Stimulated activated naive CD4-positive, alpha-beta T cell (primary cell): Measurements from ENCODE around the gene C6orf89.

ENCODE experiments used
- DNase-seq, 6 experiments: peaks; one replicate each; lab custom pipeline; 2025; lab: John Stamatoyannopoulos, UW

C6orf89 gene

GRCh38 chr6:36885461-36886401 lies at the start of gene C6orf89:
Gene C6orf89, plus strand, starts transcription at chr6:36885952. Its CDS starts 13,493 bp downstream, at chr6:36899445.
- peak; percentile 92 to 98 (median 96) for DNase-seq

GRCh38 chr6:36836111-36837021 lies 49.4 kb upstream of the C6orf89 start:
- no peak for DNase-seq

GRCh38 chr6:36837022-36837339 lies 48.8 kb upstream of the C6orf89 start:
- DNase-seq, result no peak

- DNase-seq, result no peak
Measured at GRCh38 chr6:36837686-36838085, 48.1 kb upstream of the C6orf89 start.

GRCh38 chr6:36838896-36839748 lies 46.6 kb upstream of the C6orf89 start, which contains the start of gene CPNE5:
Gene CPNE5, minus strand, starts transcription at chr6:36839444. Its CDS starts 67 bp downstream, at chr6:36839377.
- DNase-seq, result no peak

GRCh38 chr6:36839749-36840431 lies 45.9 kb upstream of the C6orf89 start:
- peak in 5 of 6 experiments; percentile 23 to 46 (median 26) for DNase-seq

- peak in 2 of 6 experiments; percentile 21 to 24 for DNase-seq
Measured at GRCh38 chr6:36840432-36841403, 45.0 kb upstream of the C6orf89 start.

GRCh38 chr6:36841756-36842155 lies 44.0 kb upstream of the C6orf89 start:
- DNase-seq, result no peak

- DNase-seq, result no peak
Measured at GRCh38 chr6:36843170-36843569, 42.6 kb upstream of the C6orf89 start.

GRCh38 chr6:36844232-36845170 lies 41.3 kb upstream of the C6orf89 start:
- DNase-seq, result no peak

GRCh38 chr6:36845233-36845632 lies 40.5 kb upstream of the C6orf89 start:
- no peak for DNase-seq

GRCh38 chr6:36847152-36847551 lies 38.6 kb upstream of the C6orf89 start:
- DNase-seq, result no peak

GRCh38 chr6:36847991-36848390 lies 37.8 kb upstream of the C6orf89 start:
- no peak for DNase-seq

GRCh38 chr6:36848658-36849441 lies 36.9 kb upstream of the C6orf89 start:
- DNase-seq, result no peak

- DNase-seq, result no peak
Measured at GRCh38 chr6:36850021-36850420, 35.7 kb upstream of the C6orf89 start.

- DNase-seq, result peak in 5 of 6 experiments; percentile 2 to 52 (median 19)
Measured at GRCh38 chr6:36851149-36851614, 34.6 kb upstream of the C6orf89 start.

- DNase-seq, result no peak
Measured at GRCh38 chr6:36851626-36852025, 34.1 kb upstream of the C6orf89 start.
